CD4-positive, alpha-beta T cell treated with Interleukin-17A for 4 hours (primary cell): ENCODE measurements around the gene DNASE1L2.
"Not testable (repeated sequence)": the region's sequence is repeated elsewhere in the genome, so short reads cannot be mapped to it uniquely, and the experiment has no call there.

Experiments
- DNase-seq: peaks from one replicate; pipeline ENCODE4 v3.0.0-alpha.2; 2020; ENCODE audit warnings: mixed read lengths

DNASE1L2 gene

DNA sequence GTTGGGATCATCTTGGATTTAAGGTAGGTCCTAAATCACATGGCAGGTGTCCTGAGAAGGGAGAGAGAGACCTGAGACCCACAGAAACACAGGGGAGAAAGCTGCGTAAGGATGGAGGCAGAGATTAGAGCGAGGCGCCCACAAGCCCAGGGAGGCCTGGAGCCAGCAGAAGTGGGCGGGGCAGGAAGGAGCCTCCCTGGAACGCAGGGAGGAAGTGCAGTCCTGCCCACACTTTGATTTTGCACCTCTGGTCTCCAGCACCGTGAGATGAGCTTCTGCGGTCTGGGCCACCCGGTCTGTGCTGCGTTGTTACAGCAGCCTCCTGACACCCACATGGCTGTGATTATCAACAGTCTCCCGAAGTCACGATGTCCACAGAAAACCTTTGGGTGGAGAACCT lies 6.4 kb downstream of the DNASE1L2 start:
- DNase-seq, result no peak

- no peak for DNase-seq
These were observed 6.8 kb downstream of the DNASE1L2 start for GRCh38 chr16:2243031-2243528.

GRCh38 chr16:2243781-2244180 lies 7.5 kb downstream of the DNASE1L2 start:
- no peak for DNase-seq

GRCh38 chr16:2244301-2244700 lies 8.1 kb downstream of the DNASE1L2 start:
- DNase-seq, result no peak

GRCh38 chr16:2244926-2245795 lies 8.9 kb downstream of the DNASE1L2 start:
- no peak for DNase-seq

- no peak for DNase-seq
These were observed 10.1 kb downstream of the DNASE1L2 start for GRCh38 chr16:2246301-2246885.

DNA sequence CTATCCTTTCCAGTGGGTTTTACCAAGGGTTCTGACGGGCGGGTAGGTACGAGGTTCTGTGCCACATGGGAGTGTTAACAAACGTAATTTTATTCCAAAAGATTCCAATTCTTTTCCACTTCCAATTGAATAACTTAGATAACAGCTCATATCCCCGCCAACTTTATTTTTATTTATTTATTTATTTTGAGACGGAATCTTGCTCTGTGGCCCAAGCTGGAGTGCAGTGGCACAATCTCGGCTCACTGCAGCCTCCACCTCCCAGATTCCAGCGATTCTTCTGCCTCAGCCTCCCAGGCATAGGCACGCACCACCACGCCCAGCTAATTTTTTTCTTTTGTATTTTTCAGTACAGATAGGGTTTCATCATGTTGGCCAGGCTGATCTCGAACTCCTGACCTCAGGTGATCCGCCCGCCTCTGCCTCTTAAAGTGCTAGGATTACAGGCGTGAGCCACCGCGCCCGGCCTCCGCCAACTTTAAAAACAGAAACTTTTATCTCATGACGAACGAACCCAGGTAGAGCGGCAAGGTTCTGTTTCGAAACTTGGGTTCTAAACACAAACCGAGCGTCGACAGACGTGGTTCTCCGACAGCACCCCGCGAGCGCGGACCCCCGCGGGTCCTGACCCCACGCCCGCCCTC lies 14.5 kb downstream of the DNASE1L2 start:
- DNase-seq, result peak; percentile 54

- peak; percentile 88 for DNase-seq
These were observed 15.3 kb downstream of the DNASE1L2 start, which contains the start of gene ECI1 for GRCh38 chr16:2251296-2252111. Gene ECI1, minus strand, starts transcription at chr16:2251587. Its CDS starts 21 bp downstream, at chr16:2251566.

DNA sequence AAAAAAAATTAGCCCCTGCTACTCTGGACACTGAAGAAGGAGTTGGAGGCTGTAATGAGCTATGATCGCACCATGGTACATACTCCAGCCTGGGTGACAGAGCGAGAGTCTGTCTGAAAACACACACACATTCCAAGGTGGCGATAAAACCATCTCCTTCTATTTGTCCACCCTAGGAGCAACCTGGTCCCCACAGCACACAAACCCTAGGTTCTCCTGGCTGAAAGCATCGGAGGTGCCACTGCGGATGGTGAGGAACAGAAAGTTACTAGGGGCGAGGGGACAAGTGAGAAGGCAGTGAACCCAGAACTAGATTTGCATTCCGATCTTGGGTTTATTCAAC lies 16.5 kb downstream of the DNASE1L2 start:
- no peak for DNase-seq

GRCh38 chr16:2253293-2253692 lies 17.0 kb downstream of the DNASE1L2 start:
- DNase-seq, result no peak

DNA sequence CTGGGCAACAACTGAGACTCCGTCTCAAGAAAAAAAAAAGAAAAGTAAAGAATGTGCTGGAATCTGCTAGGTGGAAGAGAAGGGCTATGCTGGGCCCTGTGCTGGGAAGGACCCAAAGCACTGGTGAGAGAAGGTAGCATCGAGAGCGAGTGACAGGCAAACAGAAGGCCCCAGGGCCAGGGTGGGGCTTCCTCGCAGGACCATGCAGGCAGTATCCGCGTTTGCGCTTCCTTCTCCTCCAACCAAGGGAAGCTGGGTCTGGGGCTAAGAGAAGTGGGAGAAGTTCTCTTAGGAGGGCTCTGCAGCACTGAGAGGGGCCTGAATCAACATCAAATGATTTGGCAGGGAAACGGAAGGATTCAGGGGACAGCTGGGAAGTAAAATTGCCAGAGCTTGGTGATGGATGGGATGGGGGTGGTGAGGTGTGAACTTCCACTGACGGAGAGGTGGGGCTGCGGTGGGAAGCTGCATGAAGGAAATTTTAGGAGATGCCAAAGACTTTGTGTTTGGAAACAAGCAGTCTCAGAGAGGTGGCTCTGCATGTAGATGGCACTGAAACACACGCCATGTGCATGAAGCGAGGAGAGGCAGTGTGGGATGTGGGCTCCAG lies 20.4 kb downstream of the DNASE1L2 start:
- no peak for DNase-seq

DNA sequence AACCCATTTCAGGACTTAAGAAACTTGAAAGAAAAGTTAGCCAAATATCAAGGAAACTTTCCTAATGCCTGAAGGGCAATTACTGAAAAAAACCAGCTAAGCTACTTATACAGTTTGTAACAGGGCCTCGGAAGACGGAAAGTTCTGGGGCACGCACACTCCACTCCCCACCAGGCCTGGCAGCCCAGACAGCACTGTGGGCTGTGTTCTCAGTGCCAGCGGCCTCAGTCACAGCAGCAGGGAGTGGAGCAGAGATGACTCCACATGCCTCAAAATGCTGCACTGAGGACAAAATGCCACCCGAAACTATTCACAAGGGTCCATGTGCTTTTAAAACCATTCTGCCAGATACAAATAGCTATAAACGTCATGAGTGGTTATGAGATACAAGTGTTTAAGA lies 21.5 kb downstream of the DNASE1L2 start:
- DNase-seq, result no peak

DNA sequence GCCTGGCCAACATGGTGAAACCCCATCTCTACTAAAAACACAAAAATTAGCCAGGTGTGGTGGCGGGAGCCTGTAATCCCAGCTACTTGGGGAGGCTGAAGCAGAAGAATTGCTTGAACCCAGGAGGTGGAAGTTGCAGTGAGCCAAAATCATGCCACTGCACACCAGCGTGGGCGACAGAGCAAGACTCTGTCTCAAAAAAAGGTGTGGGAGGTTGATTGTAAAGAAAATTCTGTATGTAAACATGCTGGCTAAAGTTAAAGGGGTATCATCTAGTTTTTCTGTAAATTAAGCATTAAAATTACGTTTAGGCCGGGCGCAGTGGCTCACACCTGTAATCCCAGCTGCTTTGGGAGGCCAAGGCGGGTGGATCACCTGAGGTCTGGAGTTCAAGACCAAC lies 22.3 kb downstream of the DNASE1L2 start:
- DNase-seq, result not testable (repeated sequence)

- no peak for DNase-seq
These were observed 24.0 kb downstream of the DNASE1L2 start for GRCh38 chr16:2260250-2260649.

- not testable (repeated sequence) for DNase-seq
These were observed 26.8 kb downstream of the DNASE1L2 start for GRCh38 chr16:2263026-2263425.

DNA sequence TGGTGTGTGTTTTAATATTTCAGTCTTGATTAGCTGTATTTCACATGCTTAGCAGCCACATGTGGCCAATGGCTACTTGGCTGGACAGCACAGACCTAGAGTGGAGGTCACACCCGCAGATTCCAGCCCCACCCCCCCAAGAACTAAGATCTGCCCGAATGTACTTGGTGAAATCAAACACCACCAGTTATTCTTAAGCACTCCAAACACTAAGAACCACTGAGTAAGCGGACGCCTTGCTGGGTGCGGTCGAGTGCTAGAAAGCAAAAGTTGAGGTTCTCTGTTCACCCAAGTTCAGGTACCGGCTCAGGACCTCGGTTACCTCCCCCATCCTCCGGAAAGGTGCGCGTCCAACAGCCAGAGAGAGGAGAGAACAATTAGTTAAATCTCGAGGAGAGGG lies 30.6 kb downstream of the DNASE1L2 start:
- DNase-seq, result not testable (repeated sequence)

DNA sequence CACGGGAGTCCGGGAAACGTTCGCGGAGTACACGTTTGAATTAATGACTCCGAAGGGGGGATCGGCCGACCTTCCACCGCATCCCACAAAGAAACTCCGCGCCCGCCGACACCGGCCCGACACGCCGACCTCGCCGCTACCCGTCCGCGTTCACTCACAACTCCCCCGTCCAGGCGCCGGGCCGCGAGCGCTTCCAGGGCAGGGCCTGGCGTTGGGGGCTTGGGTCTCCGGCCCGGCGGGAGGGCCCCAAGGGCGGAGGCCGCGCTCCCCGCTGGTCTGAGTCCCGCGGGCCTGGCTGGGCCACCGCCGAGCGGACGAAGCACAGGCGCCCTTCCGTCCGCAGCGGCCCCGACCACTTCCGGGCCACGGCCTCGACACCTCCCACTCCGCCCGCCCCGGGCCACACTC lies 31.3 kb downstream of the DNASE1L2 start:
- DNase-seq, result not testable (repeated sequence)

DNA sequence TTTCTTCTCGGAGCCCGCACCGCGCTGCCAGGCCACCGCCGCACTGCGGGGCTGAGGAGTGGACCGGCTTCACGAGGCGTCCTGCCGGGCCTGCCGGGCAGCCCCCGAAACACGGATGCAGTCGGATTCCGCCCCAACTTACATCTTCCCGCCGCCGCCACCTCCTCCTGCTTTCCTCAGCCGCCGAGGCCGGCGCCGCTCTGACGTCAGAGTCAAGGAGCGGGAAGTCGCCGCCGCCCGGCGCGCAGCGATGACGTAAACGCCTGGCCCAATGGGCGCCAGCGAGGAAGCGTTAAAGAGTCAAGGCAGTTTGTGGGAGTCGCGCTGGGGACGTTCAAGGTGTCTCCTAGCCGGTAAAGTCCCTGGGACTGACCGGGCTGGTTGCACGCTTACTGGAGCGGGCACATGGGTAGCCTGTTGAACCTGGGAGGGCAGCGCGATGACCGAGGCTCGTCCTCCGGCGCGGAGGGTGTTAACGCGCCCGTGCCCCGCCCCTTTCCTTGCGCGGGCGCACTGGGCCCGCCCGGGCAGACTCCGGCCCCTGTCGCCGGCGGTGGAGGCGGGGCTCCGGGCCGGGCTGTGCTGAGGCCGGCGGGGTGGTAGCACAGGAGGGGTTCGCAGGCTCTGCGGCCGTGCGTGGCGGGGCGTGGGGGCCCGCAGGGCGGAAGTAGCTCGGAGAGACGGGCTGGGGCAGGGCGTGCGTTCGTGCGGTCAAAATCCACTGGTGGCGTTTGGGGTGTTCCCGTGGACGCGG lies 31.8 kb downstream of the DNASE1L2 start, which contains the start of gene RNPS1:
Gene RNPS1, minus strand, starts transcription at position 214 of the 754 bp plus-strand sequence. CDS start 3,483 bp downstream, outside the sequence.
- DNase-seq, result peak; percentile 97

DNA sequence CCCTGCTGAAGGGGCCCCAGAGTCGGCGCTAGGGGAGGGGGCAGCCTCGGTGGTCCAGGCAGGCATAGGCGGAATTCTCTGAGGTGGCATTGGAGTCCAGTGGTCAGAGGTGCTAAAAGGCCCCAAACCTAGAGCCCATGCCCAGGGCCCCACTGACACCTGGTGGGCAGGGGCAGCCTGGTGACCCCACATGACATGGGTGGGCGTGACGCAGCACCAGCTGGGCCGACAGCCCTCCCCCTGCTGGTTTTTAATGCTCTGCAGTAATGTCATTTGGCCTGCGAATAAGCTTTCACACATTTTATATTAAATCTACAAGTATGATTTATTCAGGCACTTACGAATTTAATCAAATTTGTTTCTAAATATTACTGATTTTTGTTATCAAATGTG lies 33.8 kb downstream of the DNASE1L2 start:
- no peak for DNase-seq

- DNase-seq, result no peak
These were observed 34.6 kb downstream of the DNASE1L2 start for GRCh38 chr16:2270588-2271470.
